GM10847 (cell line): Measurements from ENCODE around the gene TSPYL1.

Experiments used
- POLR2A ChIP-seq: IDR thresholded peaks from 2 replicates; pipeline ENCODE4 v1.6.1; 2011; ENCODE audit not compliant: insufficient read length; ENCODE audit errors: extremely low read depth

TSPYL1 gene

DNA sequence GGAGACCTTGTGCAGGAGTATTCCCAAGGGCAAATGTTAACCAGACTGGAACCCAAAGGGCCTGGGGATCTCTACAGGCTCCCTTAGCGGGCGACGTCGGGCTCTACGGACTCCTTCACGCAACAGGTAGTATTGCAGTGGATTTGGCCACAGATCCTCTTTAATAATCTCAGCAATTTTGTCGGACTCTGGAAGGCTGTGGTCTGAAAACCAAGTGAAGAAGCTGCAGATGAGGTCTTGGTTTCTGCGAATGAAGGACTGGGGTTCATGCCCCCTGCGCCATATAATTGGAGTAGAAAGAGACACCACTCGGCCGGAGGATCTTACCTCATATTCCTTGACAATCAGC, 1.3 kb downstream of the TSPYL1 start:
- no peak for TF ChIP-seq POLR2A

DNA sequence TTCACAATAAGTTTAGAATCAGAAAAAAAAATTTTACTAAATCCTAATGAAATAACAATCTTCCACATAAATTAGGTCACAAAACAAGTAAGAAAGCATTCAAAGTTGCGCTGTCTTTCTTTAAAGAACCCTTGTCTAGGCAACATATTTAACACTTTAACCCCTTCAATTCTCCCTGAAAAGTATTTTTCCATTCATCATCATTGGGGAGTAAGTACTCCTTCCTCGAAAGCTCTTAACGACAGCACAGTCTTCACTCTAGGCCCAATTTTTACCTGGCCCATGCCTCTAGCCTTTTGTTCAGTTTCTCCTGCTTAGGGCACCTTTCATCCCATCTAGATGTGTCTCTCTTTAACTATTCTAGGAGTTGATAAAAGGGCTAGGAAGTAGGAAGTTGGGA, 2.6 kb downstream of the TSPYL1 start:
- no peak for TF ChIP-seq POLR2A

DNA sequence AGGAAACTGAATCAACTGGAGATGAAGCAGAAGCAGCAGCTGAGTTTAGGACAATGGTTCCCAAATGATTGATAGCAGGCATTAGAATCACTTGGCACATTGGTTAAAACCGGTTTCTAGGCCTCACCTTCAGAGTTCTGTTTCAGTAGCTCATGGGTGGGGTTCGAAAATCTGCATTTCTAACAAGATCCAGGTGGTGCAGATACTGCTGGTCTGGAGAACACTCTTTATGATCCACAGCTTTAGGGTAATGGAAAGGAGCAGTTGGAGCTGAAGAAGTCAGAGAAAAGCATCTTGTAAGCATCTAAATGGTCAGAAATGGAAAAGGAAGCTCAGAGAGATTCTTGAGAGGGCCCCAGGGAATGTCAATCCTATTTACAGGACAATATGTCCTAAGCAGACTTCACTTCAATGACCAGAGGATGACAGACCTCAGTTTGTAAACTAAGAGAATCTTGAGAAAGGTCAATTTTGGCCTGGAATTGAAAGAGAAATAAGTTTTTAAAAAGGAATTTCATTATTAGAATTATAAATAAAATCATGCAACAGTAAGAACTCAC, 8.5 kb downstream of the TSPYL1 start:
- no peak for TF ChIP-seq POLR2A

DNA sequence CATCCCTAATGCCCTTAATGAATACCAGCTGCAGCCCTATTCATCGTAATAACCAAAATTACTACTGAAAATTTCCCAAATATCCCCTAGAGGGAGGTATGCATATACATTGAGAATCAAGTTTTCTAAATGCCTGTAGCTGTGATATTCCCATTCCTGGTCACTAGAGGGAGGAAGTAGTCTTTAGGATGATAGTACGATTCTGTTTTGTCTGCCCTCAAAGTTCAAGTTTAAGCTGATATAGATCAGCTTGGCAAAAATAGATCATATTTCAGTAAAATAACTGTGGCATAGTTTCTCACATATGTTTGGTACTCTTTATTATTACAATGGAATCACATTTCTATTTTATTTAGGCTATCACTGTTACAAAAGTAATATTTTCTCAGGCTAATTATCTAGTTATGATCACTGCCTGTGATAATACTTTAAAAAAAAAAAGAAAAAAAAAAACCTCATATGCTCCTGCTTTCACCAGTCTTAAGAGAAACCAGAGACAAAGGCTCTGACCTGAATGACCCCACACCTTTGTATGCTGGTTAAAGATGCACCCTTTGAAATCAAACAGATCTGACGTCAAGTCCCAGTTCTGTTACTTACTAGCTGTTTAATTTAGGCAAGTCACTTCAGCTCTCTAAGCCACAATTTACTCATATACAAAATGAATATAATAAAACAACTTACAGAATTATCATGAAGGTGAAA, 11.0 kb downstream of the TSPYL1 start:
- no peak for TF ChIP-seq POLR2A

DNA sequence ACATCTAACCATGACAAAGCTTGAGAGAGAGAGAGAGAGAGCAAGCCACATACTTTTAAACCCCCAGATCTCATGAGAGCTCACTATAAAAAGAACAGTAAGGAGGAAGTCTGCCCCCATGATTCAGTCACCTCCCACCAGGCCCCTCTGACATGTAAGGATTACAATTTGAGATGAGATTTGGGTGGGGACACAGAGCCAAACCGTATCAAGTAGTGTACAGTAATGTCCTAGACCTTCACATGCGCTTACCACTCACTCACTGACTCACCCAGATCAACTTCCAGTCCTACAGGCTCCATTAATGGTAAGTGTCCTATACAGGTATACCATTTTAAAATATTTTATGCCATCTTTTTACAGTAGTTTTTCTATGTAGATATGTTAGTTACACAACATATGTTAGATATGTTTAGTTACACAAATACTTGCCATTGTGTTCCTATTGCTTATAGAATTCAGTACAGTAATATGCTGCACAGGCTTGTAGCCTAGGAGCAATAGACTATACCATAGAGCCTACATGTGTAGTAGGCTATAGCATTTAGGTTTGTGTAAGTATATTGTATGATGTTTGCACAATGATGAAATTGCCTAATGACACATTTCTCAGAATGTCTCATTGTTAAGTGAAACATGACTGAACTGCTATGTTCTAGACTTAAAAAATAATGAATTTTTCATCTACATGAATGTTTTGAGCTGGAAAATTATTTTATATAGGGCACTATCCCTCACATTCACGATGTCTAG, 11.7 kb downstream of the TSPYL1 start:
- TF ChIP-seq POLR2A = no peak

DNA sequence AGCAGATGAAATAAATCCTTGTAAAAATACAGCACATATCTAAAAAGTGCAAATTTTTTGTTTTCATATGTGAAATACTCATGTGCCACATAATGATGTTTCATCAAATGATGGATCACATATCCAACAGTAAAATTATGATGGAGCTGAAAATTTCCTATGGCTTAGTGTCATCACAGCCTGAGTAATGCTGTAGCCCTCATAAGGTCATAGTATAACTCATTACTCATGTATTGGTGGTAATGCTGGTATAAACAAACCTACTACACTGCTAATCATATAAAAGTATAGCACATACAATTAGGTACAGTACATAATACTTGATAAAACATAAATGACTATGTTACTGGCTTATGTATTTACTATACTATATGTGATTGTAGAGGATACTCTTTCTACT, 12.9 kb downstream of the TSPYL1 start:
- TF ChIP-seq POLR2A = no peak

DNA sequence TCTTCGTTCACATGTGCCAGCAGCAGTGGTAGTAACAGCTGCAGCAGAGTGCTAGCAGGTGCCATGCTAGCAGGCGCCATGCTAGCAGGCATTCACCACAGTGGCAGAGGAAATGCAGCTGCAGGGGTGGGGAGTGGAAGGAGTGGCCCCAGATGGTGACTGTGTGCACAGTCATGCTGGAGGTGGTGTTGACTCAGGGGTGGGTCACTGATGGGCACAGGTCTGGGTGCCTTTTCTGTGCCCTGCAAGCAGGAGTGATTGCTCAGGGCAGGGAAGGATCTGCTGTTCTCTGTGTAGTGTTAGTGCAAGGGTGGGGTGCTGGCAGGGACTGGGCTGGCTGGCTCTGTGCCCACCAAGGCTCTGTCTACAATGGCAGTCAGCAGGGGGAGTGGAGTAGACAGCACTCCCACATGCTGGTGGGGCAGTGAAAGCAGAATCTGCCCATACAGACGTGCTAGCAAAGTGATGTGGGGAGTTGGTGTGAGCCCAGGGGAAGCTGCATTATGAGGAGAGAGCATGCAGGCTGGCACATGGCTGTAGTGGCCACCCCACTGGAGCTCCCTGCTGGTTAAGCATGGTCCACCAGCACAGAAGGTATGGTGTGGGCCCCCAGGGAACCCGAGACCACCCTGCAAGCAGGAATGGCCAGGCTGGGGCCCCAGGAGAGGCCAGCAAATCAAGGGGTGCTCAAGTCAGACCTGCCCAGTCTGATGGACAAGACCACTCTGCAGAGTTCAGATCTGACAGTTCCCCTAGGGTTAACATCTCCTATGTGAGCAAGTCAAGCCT, 14.5 kb downstream of the TSPYL1 start:
- TF ChIP-seq POLR2A = no peak

DNA sequence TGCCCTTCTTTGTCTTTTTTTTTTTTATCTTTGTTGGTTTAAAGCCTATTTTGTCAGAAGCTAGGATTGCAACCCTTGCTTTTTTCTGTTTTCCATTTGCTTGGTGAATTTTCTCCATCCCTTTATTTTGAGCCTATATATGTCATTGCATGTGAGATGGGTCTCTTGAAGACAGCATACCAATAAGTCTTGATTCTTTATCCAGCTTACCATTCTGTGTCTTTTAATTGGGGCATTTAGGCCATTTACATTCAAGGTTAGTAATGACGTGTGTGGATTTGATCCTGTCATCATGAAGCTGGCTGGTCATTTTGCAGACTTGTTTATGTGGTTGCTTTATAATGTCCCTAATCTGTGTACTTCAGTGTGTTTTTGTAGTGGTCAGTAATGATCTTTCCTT, 16.4 kb downstream of the TSPYL1 start:
- TF ChIP-seq POLR2A = no peak

DNA sequence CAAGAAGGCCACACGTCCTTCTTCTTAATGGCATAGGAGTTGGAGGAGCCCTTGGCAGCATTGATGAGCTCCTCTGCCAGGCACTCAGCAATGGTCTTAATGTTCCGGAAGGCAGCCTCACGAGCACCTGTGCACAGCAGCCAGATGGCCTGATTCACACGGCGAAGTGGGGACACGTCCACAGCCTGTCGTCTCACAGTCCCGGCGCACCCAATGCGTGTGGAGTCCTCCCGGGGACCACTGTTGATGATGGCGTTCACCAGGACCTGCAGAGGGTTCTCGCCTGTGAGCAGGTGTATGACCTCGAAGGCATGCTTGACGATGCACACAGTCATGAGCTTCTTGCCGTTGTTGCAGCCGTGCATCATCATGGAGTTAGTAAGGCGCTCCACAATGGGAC, 21.2 kb downstream of the TSPYL1 start:
- no peak for TF ChIP-seq POLR2A

DNA sequence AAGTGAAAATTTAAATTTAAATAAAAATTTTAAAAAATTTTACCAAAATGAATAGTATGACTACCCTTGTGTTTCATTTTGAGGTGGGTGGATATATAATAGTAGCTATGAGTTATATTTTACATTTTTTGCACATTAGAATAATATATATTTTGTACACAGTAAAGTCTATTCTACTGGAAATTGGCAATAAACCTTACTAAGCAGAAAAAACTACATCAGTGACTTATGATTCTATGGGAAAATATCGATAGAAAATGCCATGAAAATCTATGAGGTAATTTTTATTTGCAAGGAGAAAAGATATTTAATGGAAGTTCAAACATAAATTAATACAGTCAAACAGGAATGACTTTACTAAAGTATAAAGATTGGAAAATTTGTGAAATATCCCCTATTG, 23.0 kb downstream of the TSPYL1 start:
- no peak for TF ChIP-seq POLR2A

DNA sequence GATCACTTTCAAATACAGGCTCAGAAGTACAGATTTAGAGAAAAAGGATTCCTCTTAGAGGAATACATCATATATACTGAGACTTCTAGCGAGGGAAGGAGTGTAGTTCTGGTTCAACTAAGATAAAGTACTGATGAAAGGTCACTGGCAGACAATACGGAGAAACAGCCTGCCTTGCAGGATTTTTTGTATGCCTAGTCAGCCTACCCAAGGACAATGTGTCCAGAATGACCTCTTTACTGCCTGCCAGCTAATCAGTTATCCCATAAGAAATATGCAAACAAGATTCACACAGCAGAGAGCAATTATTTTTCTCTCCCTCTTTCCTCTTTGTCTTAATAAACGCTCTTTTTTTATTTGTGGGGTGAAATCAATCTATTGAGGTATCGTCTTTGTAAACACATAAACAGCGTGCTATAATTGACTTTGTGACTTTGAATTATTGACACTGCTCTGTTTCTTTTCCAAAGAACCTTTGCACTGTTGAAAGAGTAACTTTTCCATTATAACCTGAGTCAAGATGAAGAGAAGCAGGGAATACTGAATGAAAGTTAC, 24.4 kb downstream of the TSPYL1 start:
- no peak for TF ChIP-seq POLR2A

DNA sequence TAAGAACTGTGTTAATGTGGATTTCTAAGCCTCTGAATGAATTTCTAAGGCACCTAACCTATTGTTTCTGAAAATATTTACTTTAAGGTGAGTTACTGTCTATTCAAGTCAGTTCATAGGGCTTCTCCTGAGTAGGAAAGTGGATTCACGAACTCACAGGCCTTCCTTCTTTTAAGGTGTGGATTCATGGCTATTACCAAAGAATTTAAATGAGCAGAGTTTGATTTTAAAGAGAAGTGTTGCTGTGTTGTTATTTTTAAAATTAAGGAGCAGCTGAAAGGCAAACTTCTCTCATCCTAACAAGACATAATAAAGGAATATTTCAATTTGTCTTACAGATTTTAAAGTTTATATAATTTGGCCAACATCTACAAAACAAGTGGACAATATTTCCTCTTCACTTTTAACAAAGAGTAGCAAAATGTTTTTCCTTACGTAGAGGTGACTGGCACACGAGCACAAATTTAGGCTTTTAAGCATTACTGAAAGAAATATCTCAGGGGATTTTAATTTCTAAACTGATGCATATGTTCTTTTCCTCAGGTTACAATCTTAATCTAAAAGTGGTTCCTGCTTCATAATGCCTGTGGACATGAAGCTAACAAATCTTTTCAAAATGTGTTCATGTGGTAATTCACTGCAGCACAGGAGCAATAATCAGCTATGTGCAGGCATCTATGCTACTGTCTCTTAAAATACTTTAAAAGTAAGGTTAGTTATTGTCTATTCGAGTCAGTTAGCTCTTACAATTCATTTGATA, 25.3 kb downstream of the TSPYL1 start:
- no peak for TF ChIP-seq POLR2A

DNA sequence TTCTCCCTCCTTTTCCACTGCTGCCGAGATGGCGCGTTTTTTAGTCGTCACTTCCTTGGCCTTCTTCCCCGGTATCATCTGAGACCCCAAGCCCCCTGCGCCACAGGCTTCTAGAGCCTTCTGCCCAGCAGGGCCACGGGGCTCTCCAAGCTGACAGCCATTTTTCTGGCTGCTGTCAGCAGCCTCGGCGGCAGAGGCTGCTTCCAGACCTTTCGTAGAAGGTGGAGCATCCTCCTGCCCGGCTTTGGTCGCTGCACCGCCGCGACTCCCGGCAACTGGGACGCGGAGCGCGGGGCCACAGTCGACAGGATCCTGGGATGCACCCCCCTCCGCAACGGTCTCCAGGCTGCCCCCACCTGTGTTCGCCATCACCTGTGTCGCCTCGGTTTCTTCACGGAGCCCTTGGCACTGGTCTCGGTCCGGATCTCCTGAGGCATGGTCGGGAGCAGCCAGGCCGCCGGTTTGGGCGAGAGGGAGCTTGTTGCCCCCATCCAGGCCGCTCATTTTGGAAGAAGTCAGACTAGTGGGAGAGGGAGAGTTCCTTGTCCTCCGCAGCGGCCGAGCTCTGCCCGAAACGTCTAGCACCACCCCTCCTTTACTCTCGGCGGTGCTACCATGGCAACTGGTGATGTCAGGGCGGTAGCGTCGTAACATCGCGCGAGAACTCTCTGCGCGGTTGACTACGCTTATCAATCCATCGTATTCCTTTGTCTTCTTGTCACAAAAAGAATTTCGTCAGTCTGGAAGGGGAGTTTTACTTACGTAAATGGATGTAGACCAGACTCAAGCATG, 26.0 kb downstream of the TSPYL1 start, which contains the start of gene TSPYL4:
Gene TSPYL4 (minus strand): TSS at position 571 of the 792 bp plus-strand sequence. CDS start 67 bp downstream, at position 504.
- TF ChIP-seq POLR2A = no peak

DNA sequence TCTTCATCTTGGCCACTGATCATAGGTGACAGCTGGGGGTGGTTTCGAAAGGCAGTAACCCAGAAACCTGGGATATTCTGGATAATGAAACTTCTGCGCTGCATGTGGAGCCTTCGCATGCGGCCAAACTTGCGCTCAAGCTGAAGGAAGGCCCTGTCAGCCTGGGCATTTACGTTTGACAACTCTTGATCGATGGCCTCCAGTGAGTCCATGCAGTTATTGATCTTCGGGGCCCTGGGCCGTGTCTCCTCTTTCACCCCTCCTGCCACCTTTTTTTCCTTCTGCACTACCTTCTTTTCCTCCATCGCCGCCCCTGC, 26.6 kb downstream of the TSPYL1 start:
- TF ChIP-seq POLR2A = no peak
